MM.1S (cell line): ENCODE data around the gene FAP.

Experiments
- CTCF ChIP-seq: fragments of 300-600 bp; sonication (generic); IDR thresholded peaks from 2 replicates; pipeline ENCODE4 v1.5.1; 2016; ENCODE audit warnings: antibody characterized with exemption, low read length, mixed read lengths
- EZH2phosphoT487 ChIP-seq: fragments of 300-600 bp; sonication (generic); IDR thresholded peaks from 2 replicates; pipeline ENCODE4 v1.6.1; 2018; ENCODE audit warnings: antibody characterized with exemption, low read length

DNA sequence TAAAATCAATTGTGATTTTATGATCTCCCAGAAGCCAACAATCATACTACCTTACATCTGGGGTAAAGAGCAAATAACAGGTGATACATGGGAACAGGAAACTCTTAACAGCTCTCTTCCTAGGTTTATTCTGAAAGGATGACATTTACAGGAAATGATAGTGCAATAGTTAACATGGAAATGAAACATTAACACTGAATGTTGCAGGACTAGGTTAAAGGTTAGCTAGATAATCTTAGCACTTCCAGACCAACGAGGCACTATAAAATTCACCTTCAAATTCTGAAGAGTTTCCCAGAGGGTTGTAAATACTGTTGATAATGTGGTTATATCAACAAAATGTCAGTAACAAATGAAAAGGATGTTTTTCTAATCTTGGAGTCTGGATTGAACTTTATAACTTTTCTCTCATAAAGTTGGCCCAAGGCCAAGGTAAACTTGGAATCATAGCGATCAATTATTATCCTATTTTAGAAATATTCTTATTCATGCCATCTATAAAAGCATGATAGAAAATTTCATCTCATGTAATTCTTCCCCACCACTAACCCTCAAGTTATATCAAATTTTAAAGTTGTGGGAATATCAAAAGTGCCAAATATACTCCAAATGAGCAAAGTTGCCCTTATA, 58.3 kb downstream of the FAP start:
- TF ChIP-seq CTCF, result no peak
- TF ChIP-seq EZH2phosphoT487, result no peak
